ENCODE data around the gene TTC8. TPM values are rescaled to one million over a fixed set of nuclear protein-coding genes. Genes with fewer than 3 reads are reported as not detected.

Gene TTC8
- total and polyA plus RNA-seq, 7 donors: 1.6 to 4.7 (median 3.0) TPM

- Histone ChIP-seq H3K27me3 (ENCODE audit: insufficient read depth in 3 of 3, low read length in 2 of 3) (no peaks in the 10 kb centered on the region), H3K27ac (no peak overlapping the region), H3K36me3 (ENCODE audit: insufficient read depth in 1 of 2, low read depth in 1 of 2) (no peaks in the 10 kb centered on the region), H3K4me1 (no peaks in the 10 kb centered on the region), H3K4me3 (no peak overlapping the region), H3K9me3 (no peaks in the 10 kb centered on the region)
- intact Hi-C loops (cut with DNase I): no loop called here
- WGBS, 3 donors: 77 to 82% (median 81%) methylated on average over 2 of the region's 2 CpGs
- ATAC-seq (no peak), DNase-seq (no peak)
- no peak for TF ChIP-seq CTCF (IDR thresholded peaks at IDR 0.05)
Measured at GRCh38 chr14:88844980-88845491, 20.6 kb downstream of the TTC8 start.

- ATAC-seq (no peak), DNase-seq (no peak)
- H3K36me3 ChIP-seq (ENCODE audit: insufficient read depth in 1 of 2, low read depth in 1 of 2): no peaks in the 10 kb centered on the region
- H3K27me3 ChIP-seq (ENCODE audit: insufficient read depth in 3 of 3, low read length in 2 of 3): no peaks in the 10 kb centered on the region
- H3K4me1 ChIP-seq: no peaks in the 10 kb centered on the region
- H3K4me3 ChIP-seq: no peak overlapping the region
- no peak overlapping the region for H3K27ac ChIP-seq
- WGBS, 3 donors: 95 to 100% (median 98%) methylated on average over 1 of the region's 1 CpG
- TF ChIP-seq CTCF (IDR thresholded peaks at IDR 0.05): no peak
- no peaks in the 10 kb centered on the region for H3K9me3 ChIP-seq
- intact Hi-C loops (cut with DNase I): no loop called here
Measured at GRCh38 chr14:88848571-88848970, 24.1 kb downstream of the TTC8 start.

GRCh38 chr14:88849716-88850115 lies 25.3 kb downstream of the TTC8 start:
- intact Hi-C loops (cut with DNase I): no loop called here

GRCh38 chr14:88851587-88851986 lies 27.1 kb downstream of the TTC8 start:
- H3K27ac ChIP-seq: no peak overlapping the region
- WGBS, 3 donors: 62 to 73% (median 70%) methylated on average over 1 of the region's 1 CpG
- no peaks in the 10 kb centered on the region for H3K4me1 ChIP-seq
- no peak for DNase-seq
- no peaks in the 10 kb centered on the region for H3K9me3 ChIP-seq
- intact Hi-C loops (cut with DNase I): no loop called here
- no peak overlapping the region for H3K4me3 ChIP-seq
- ATAC-seq: no peak
- no peak for TF ChIP-seq CTCF (IDR thresholded peaks at IDR 0.05)
- no peaks in the 10 kb centered on the region for H3K27me3 ChIP-seq (ENCODE audit: insufficient read depth in 3 of 3, low read length in 2 of 3)
- H3K36me3 ChIP-seq (ENCODE audit: insufficient read depth in 1 of 2, low read depth in 1 of 2): no peaks in the 10 kb centered on the region

More at GRCh38 chr14:88849716-88850115, 25.3 kb downstream of the TTC8 start:
- Histone ChIP-seq H3K9me3 (no peaks in the 10 kb centered on the region), H3K27me3 (ENCODE audit: insufficient read depth in 3 of 3, low read length in 2 of 3) (no peaks in the 10 kb centered on the region), H3K36me3 (ENCODE audit: insufficient read depth in 1 of 2, low read depth in 1 of 2) (no peaks in the 10 kb centered on the region), H3K27ac (no peak overlapping the region), H3K4me3 (no peak overlapping the region), H3K4me1 (no peaks in the 10 kb centered on the region)
- ATAC-seq (no peak), DNase-seq (no peak)
- TF ChIP-seq CTCF (IDR thresholded peaks at IDR 0.05): no peak
- 91 to 98% (median 94%) methylated on average over 2 of the region's 2 CpGs for WGBS, 3 donors

GRCh38 chr14:88852632-88853031 lies 28.2 kb downstream of the TTC8 start:
- intact Hi-C loops (cut with DNase I): no loop called here
- Histone ChIP-seq H3K4me3 (no peak overlapping the region), H3K27ac (no peak overlapping the region), H3K9me3 (no peaks in the 10 kb centered on the region), H3K27me3 (ENCODE audit: insufficient read depth in 3 of 3, low read length in 2 of 3) (no peaks in the 10 kb centered on the region), H3K4me1 (no peaks in the 10 kb centered on the region), H3K36me3 (ENCODE audit: insufficient read depth in 1 of 2, low read depth in 1 of 2) (no peaks in the 10 kb centered on the region)
- ATAC-seq (no peak), DNase-seq (no peak)
- 27 to 52% (median 46%) methylated on average over 1 of the region's 1 CpG for WGBS, 3 donors
- no peak for TF ChIP-seq CTCF (IDR thresholded peaks at IDR 0.05)
